SK-N-SH (cell line): Measurements from ENCODE around the gene MRPL54.

ENCODE experiments used
- CTCF ChIP-seq: fragments of 200-600 bp; sonication (generic); IDR thresholded peaks from 2 replicates; pipeline ENCODE4 v1.6.1; 2017; ENCODE audit warnings: antibody characterized with exemption, mild to moderate bottlenecking, moderate library complexity
- GABPA ChIP-seq: IDR thresholded peaks from 2 replicates; pipeline ENCODE4 v1.4.0; 2012; ENCODE audit warnings: low read depth, mild to moderate bottlenecking
- JUND ChIP-seq: IDR thresholded peaks from 2 replicates; pipeline ENCODE4 v1.4.0; 2012
- MXI1 ChIP-seq: IDR thresholded peaks from 2 replicates; pipeline ENCODE4 v1.6.1; 2012; ENCODE audit warnings: mild to moderate bottlenecking, low read depth, low read length, improper control_type of control experiment
- NFIC ChIP-seq: IDR thresholded peaks from 2 replicates; pipeline ENCODE4 v1.4.0; 2012; ENCODE audit warnings: borderline replicate concordance
- POLR2AphosphoS5 ChIP-seq: IDR thresholded peaks from 2 replicates; pipeline ENCODE4 v1.6.1; 2012; ENCODE audit warnings: low read depth, low read length
- RFX5 ChIP-seq: IDR thresholded peaks from 2 replicates; pipeline ENCODE4 v1.6.1; 2012; ENCODE audit warnings: mild to moderate bottlenecking, improper control_type of control experiment, low read length
- RXRA ChIP-seq: IDR thresholded peaks from 2 replicates; pipeline ENCODE4 v1.4.0; 2012; ENCODE audit warnings: low read depth, mild to moderate bottlenecking, borderline replicate concordance
- SMC3 ChIP-seq: IDR thresholded peaks from 2 replicates; pipeline ENCODE4 v1.6.1; 2012; ENCODE audit warnings: low read depth, low read length, improper control_type of control experiment
- TAF1 ChIP-seq: IDR thresholded peaks from 2 replicates; pipeline ENCODE4 v1.6.1; 2012; ENCODE audit warnings: low read depth, mild to moderate bottlenecking, low read length, moderate library complexity, borderline replicate concordance

GRCh38 chr19:3773814-3774515 is 11.5 kb downstream of the MRPL54 start:
- no peak for TF ChIP-seq CTCF
- TF ChIP-seq RFX5, result no peak
- no peak for TF ChIP-seq SMC3
- no peak for TF ChIP-seq RXRA
- no peak for TF ChIP-seq MXI1
- no peak for TF ChIP-seq POLR2AphosphoS5
- no peak for TF ChIP-seq GABPA
- TF ChIP-seq JUND, result no peak
- TF ChIP-seq NFIC, result no peak
- TF ChIP-seq TAF1, result no peak
